ENCODE results near the gene PTGS2.

DNA sequence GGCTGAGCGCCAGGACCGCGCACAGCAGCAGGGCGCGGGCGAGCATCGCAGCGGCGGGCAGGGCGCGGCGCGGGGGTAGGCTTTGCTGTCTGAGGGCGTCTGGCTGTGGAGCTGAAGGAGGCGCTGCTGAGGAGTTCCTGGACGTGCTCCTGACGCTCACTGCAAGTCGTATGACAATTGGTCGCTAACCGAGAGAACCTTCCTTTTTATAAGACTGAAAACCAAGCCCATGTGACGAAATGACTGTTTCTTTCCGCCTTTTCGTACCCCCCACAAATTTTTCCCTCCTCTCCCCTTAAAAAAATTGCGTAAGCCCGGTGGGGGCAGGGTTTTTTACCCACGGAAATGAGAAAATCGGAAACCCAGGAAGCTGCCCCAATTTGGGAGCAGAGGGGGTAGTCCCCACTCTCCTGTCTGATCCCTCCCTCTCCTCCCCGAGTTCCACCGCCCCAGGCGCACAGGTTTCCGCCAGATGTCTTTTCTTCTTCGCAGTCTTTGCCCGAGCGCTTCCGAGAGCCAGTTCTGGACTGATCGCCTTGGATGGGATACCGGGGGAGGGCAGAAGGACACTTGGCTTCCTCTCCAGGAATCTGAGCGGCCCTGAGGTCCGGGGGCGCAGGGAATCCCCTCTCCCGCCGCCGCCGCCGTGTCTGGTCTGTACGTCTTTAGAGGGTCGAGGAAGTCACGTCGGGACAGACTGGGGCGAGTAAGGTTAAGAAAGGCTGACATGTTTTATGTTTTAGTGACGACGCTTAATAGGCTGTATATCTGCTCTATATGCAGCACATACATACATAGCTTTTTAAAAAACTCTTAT, at the start of gene PTGS2:
- peak; percentile 32 to 55 (median 46) for TF ChIP-seq CTCF (IDR thresholded peaks at IDR 0.05)
- TF ChIP-seq POLR2A (IDR thresholded peaks at IDR 0.05) = peak; percentile 35 to 58
- TF ChIP-seq EP300 (IDR thresholded peaks at IDR 0.05) = peak in 1 of 2 donors; percentile 75

All from tibial nerve (tissue), 4 donors.